COR-L47 (cell line): Measurements from ENCODE around the gene EHD1.

ENCODE experiments used
- DNase-seq: peaks from one replicate; lab custom pipeline; 2025; lab: John Stamatoyannopoulos, UW

EHD1 gene

GRCh38 chr11:64872790-64873488, 5.5 kb downstream of the EHD1 start:
- DNase-seq: no peak

GRCh38 chr11:64871492-64871891, 6.9 kb downstream of the EHD1 start:
- no peak for DNase-seq

GRCh38 chr11:64870893-64871466, 7.4 kb downstream of the EHD1 start:
- DNase-seq: no peak

GRCh38 chr11:64870176-64870892, 8.1 kb downstream of the EHD1 start:
- DNase-seq: no peak

GRCh38 chr11:64869571-64870175, 8.7 kb downstream of the EHD1 start:
- DNase-seq: no peak

- DNase-seq: no peak
Measured at GRCh38 chr11:64868904-64869570, 9.4 kb downstream of the EHD1 start.

- DNase-seq: no peak
Measured at GRCh38 chr11:64867748-64868462, 10.5 kb downstream of the EHD1 start.

- DNase-seq: no peak
Measured at GRCh38 chr11:64866173-64866491, 12.3 kb downstream of the EHD1 start.

GRCh38 chr11:64865286-64866172, 12.9 kb downstream of the EHD1 start:
- DNase-seq: no peak

GRCh38 chr11:64864473-64865285, 13.7 kb downstream of the EHD1 start:
- no peak for DNase-seq

- no peak for DNase-seq
Measured at GRCh38 chr11:64864135-64864472, 14.3 kb downstream of the EHD1 start.

- no peak for DNase-seq
Measured at GRCh38 chr11:64863391-64864060, 14.9 kb downstream of the EHD1 start.

- DNase-seq: no peak
Measured at GRCh38 chr11:64862987-64863390, 15.4 kb downstream of the EHD1 start.

- DNase-seq: no peak
Measured at GRCh38 chr11:64861227-64861975, 17.0 kb downstream of the EHD1 start.

GRCh38 chr11:64859542-64860414, 18.6 kb downstream of the EHD1 start:
- no peak for DNase-seq

GRCh38 chr11:64858467-64859263, 19.8 kb downstream of the EHD1 start:
- no peak for DNase-seq

- DNase-seq: no peak
Measured at GRCh38 chr11:64857485-64857884, 20.9 kb downstream of the EHD1 start.
